ENCODE data around the gene SIPA1L3.
A peak's percentile ranks its signal among the peaks of the same experiment; 100 is the strongest.

The SIPA1L3 gene

GRCh38 chr19:38133319-38133718, 226.3 kb downstream of the SIPA1L3 start:
- Mint-ChIP-seq H3K4me3 (no peak overlapping the region), H3K9me3 (no peaks in the 10 kb centered on the region)

GRCh38 chr19:38134540-38135149, 227.6 kb downstream of the SIPA1L3 start:
- H3K9me3 Mint-ChIP-seq: no peaks in the 10 kb centered on the region
- no peaks in the 10 kb centered on the region for H3K27me3 Mint-ChIP-seq
- peaks cover 13% of the 10 kb centered on the region for H3K36me3 Mint-ChIP-seq (ENCODE audit: low read depth)
- no peaks in the 10 kb centered on the region for H3K4me1 Mint-ChIP-seq (ENCODE audit: low read depth)
- no peak overlapping the region for H3K27ac Mint-ChIP-seq
- H3K4me3 Mint-ChIP-seq: no peak overlapping the region

More at GRCh38 chr19:38133319-38133718, 226.3 kb downstream of the SIPA1L3 start:
- Mint-ChIP-seq H3K27ac (no peak overlapping the region), H3K4me1 (ENCODE audit: low read depth) (no peaks in the 10 kb centered on the region), H3K36me3 (ENCODE audit: low read depth) (peaks cover 13% of the 10 kb centered on the region), H3K27me3 (no peaks in the 10 kb centered on the region)

- no peak overlapping the region for H3K27ac Mint-ChIP-seq
- no peaks in the 10 kb centered on the region for H3K9me3 Mint-ChIP-seq
- peaks cover 13% of the 10 kb centered on the region for H3K36me3 Mint-ChIP-seq (ENCODE audit: low read depth)
These were observed 228.4 kb downstream of the SIPA1L3 start for GRCh38 chr19:38135150-38135998.

GRCh38 chr19:38139122-38139521, 232.1 kb downstream of the SIPA1L3 start:
- Mint-ChIP-seq H3K27me3 (no peaks in the 10 kb centered on the region), H3K4me3 (no peak overlapping the region), H3K9me3 (no peaks in the 10 kb centered on the region), H3K4me1 (ENCODE audit: low read depth) (no peaks in the 10 kb centered on the region), H3K36me3 (ENCODE audit: low read depth) (peaks cover 3% of the 10 kb centered on the region), H3K27ac (no peak overlapping the region)

More at GRCh38 chr19:38135150-38135998, 228.4 kb downstream of the SIPA1L3 start:
- H3K4me3 Mint-ChIP-seq: no peak overlapping the region
- H3K4me1 Mint-ChIP-seq (ENCODE audit: low read depth): no peaks in the 10 kb centered on the region
- H3K27me3 Mint-ChIP-seq: no peaks in the 10 kb centered on the region

GRCh38 chr19:38141108-38141507, 234.1 kb downstream of the SIPA1L3 start:
- Mint-ChIP-seq H3K9me3 (no peaks in the 10 kb centered on the region), H3K27ac (no peak overlapping the region), H3K36me3 (ENCODE audit: low read depth) (peaks cover 8% of the 10 kb centered on the region), H3K27me3 (no peaks in the 10 kb centered on the region), H3K4me1 (ENCODE audit: low read depth) (peaks cover 2% of the 10 kb centered on the region), H3K4me3 (no peak overlapping the region)

- H3K4me1 Mint-ChIP-seq (ENCODE audit: low read depth): peaks cover 2% of the 10 kb centered on the region
- H3K36me3 Mint-ChIP-seq (ENCODE audit: low read depth): peaks cover 10% of the 10 kb centered on the region
- no peak overlapping the region for H3K4me3 Mint-ChIP-seq
- H3K27ac Mint-ChIP-seq: no peak overlapping the region
- no peaks in the 10 kb centered on the region for H3K9me3 Mint-ChIP-seq
- H3K27me3 Mint-ChIP-seq: no peaks in the 10 kb centered on the region
These were observed 235.4 kb downstream of the SIPA1L3 start for GRCh38 chr19:38142176-38143035.

GRCh38 chr19:38143847-38144246, 236.8 kb downstream of the SIPA1L3 start:
- H3K4me1 Mint-ChIP-seq (ENCODE audit: low read depth): peaks cover 2% of the 10 kb centered on the region
- peaks cover 13% of the 10 kb centered on the region for H3K36me3 Mint-ChIP-seq (ENCODE audit: low read depth)
- H3K4me3 Mint-ChIP-seq: no peak overlapping the region
- no peaks in the 10 kb centered on the region for H3K9me3 Mint-ChIP-seq
- H3K27me3 Mint-ChIP-seq: no peaks in the 10 kb centered on the region
- H3K27ac Mint-ChIP-seq: no peak overlapping the region

- Mint-ChIP-seq H3K27me3 (no peaks in the 10 kb centered on the region), H3K36me3 (ENCODE audit: low read depth) (peaks cover 13% of the 10 kb centered on the region), H3K4me1 (ENCODE audit: low read depth) (peaks cover 2% of the 10 kb centered on the region), H3K9me3 (no peaks in the 10 kb centered on the region), H3K4me3 (no peak overlapping the region), H3K27ac (no peak overlapping the region)
These were observed 237.7 kb downstream of the SIPA1L3 start for GRCh38 chr19:38144667-38145066.

- H3K9me3 Mint-ChIP-seq: no peaks in the 10 kb centered on the region
- H3K27me3 Mint-ChIP-seq: no peaks in the 10 kb centered on the region
- H3K27ac Mint-ChIP-seq: no peak overlapping the region
- peaks cover 2% of the 10 kb centered on the region for H3K4me1 Mint-ChIP-seq (ENCODE audit: low read depth)
- H3K4me3 Mint-ChIP-seq: no peak overlapping the region
- H3K36me3 Mint-ChIP-seq (ENCODE audit: low read depth): peaks cover 13% of the 10 kb centered on the region
These were observed 238.6 kb downstream of the SIPA1L3 start for GRCh38 chr19:38145623-38146022.

GRCh38 chr19:38148337-38148736, 241.3 kb downstream of the SIPA1L3 start:
- no peak overlapping the region for H3K27ac Mint-ChIP-seq
- no peak overlapping the region for H3K4me3 Mint-ChIP-seq
- peaks cover 2% of the 10 kb centered on the region for H3K4me1 Mint-ChIP-seq (ENCODE audit: low read depth)
- peaks cover 17% of the 10 kb centered on the region for H3K36me3 Mint-ChIP-seq (ENCODE audit: low read depth)
- H3K9me3 Mint-ChIP-seq: no peaks in the 10 kb centered on the region
- no peaks in the 10 kb centered on the region for H3K27me3 Mint-ChIP-seq

- peaks cover 2% of the 10 kb centered on the region for H3K4me1 Mint-ChIP-seq (ENCODE audit: low read depth)
- no peak overlapping the region for H3K27ac Mint-ChIP-seq
- H3K9me3 Mint-ChIP-seq: no peaks in the 10 kb centered on the region
- no peak overlapping the region for H3K4me3 Mint-ChIP-seq
- H3K36me3 Mint-ChIP-seq (ENCODE audit: low read depth): peaks cover 14% of the 10 kb centered on the region
- no peaks in the 10 kb centered on the region for H3K27me3 Mint-ChIP-seq
These were observed 242.7 kb downstream of the SIPA1L3 start for GRCh38 chr19:38149661-38150061.

GRCh38 chr19:38151242-38151641, 244.2 kb downstream of the SIPA1L3 start:
- no peaks in the 10 kb centered on the region for H3K27me3 Mint-ChIP-seq
- peaks cover 18% of the 10 kb centered on the region for H3K36me3 Mint-ChIP-seq (ENCODE audit: low read depth)
- H3K27ac Mint-ChIP-seq: no peak overlapping the region
- no peak overlapping the region for H3K4me3 Mint-ChIP-seq
- H3K4me1 Mint-ChIP-seq (ENCODE audit: low read depth): no peaks in the 10 kb centered on the region
- no peaks in the 10 kb centered on the region for H3K9me3 Mint-ChIP-seq

GRCh38 chr19:38152461-38153379, 245.7 kb downstream of the SIPA1L3 start:
- Mint-ChIP-seq H3K36me3 (ENCODE audit: low read depth) (peaks cover 14% of the 10 kb centered on the region), H3K4me3 (no peak overlapping the region)

GRCh38 chr19:38155453-38155852, 248.4 kb downstream of the SIPA1L3 start:
- Mint-ChIP-seq H3K4me3 (no peak overlapping the region), H3K27ac (peak overlapping the region; percentile 3), H3K27me3 (no peaks in the 10 kb centered on the region), H3K4me1 (ENCODE audit: low read depth) (no peaks in the 10 kb centered on the region), H3K9me3 (no peaks in the 10 kb centered on the region), H3K36me3 (ENCODE audit: low read depth) (peaks cover 14% of the 10 kb centered on the region)

More at GRCh38 chr19:38152461-38153379, 245.7 kb downstream of the SIPA1L3 start:
- Mint-ChIP-seq H3K27ac (no peak overlapping the region), H3K27me3 (no peaks in the 10 kb centered on the region), H3K4me1 (ENCODE audit: low read depth) (no peaks in the 10 kb centered on the region), H3K9me3 (no peaks in the 10 kb centered on the region)

Measured in stimulated activated naive CD8-positive, alpha-beta T cell treated with anti-CD3 and anti-CD28 coated beads, Interleukin-15, Interleukin-2, amounts not matched to agents 100 ng/mL and 50 ng/mL, for 24 hours (primary cell).